ENCODE data around the gene TMEM134. TPM values are rescaled to one million over a fixed set of nuclear protein-coding genes. Genes with fewer than 3 reads are reported as not detected.
A peak's percentile ranks its signal among the peaks of the same experiment; 100 is the strongest.

TMEM134 gene
- total and polyA plus RNA-seq, 9 of the 15 experiments (the other 6 are each of a cell fraction or from before 2014, with no cell fraction given) = 0.63 to 48.4 (median 10.7) TPM

DNA sequence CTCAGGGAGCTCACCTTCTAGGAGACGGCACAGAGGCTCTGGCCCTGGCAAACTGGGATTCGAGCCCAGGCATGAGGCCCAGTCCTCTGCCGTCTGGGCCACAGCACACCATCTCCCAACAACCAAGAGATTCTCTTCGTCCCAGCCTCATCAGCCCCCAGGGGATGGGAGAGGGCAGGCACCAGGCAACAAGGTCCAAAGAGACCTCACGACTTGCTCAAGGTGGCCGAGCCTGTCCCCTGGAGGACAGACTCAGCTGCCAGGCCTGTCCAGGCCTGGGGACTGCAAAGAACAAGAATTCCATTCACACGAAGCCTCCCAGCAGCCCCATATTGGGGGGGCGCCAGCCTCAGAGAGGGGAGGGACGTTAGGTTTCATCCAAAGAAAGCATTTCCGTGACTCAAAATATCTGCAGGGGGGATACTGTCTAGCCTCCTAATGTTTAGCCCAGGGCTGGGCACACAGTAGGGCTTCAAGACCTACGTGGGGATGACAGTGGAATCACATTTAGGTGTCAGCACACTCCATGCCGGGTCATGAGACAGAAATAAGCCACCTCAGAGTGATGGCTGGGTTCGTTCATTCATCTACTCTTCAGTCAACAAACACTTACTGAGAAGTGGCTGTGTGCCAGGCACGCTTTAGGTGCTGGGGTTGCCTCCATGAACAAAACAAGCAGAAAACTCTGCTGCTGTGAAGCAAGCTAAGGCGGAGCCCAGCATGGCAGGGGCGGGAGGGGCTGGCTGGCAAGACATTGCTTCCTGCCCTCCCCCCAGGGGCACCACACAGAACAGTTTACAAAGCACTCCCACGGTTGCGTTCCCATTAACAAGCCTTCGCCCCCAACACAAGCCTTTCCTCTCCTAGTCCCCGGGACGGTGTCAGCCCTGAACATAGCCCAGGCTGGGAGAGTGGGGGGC is 52.4 kb downstream of the TMEM134 start:
- Histone ChIP-seq H3K4me1 (replicated peaks in 1 of 2; ENCODE audit: control insufficient read depth in 2 of 2, insufficient read depth in 2 of 2, low read length in 2 of 2) (peaks cover 19 to 77% of the 10 kb centered on the region in 2 experiments), H4K20me1 (replicated peaks; ENCODE audit: control insufficient read depth, insufficient read depth, low read length) (no peaks in the 10 kb centered on the region; the same call in 1 of the 2 replicates), H3K4me2 (ENCODE audit: insufficient read depth, low read length) (no peak overlapping the region), H2AFZ (ENCODE audit: low read depth, low read length) (no peak overlapping the region), H3K9me3 (replicated peaks; ENCODE audit: control insufficient read depth, insufficient read depth, low read depth, low read length) (no peaks in the 10 kb centered on the region), H3K36me3 (ENCODE audit: control insufficient read depth, insufficient read depth, low read length) (no peaks in the 10 kb centered on the region), H3K4me3 (no peak overlapping the region), H3K9ac (ENCODE audit: insufficient read depth in 1 of 2, low read depth in 2 of 2, low read length in 2 of 2) (no peak overlapping the region), H3K79me2 (ENCODE audit: control insufficient read depth, insufficient read depth, low read length) (peaks cover 8% of the 10 kb centered on the region; the same call in 1 of the 3 replicates), H3K27ac (ENCODE audit: extremely low read depth, low read depth, low read length) (no peak overlapping the region), H3K9me1 (ENCODE audit: control insufficient read depth, insufficient read depth, low read length) (no peaks in the 10 kb centered on the region), H3K27me3 (ENCODE audit: control insufficient read depth in 2 of 2, insufficient read depth in 2 of 2, low read length in 2 of 2) (no peaks in the 10 kb centered on the region)
- no TSS peak for BruUV-seq (replicated peaks)
- ChIA-PET POLR2A (interaction anchor here (0.7 to 2.3 kb wide), 4 partner anchors 8 to 622 kb away, joined by 3 to 8 read pairs (median 5); partner anchors contain the start of gene PPP1CA), CTCF (ENCODE audit: low intra/inter-chr PET ratio) (no interaction called here)
- 40% methylated on average over 21 of the region's 21 CpGs for WGBS (ENCODE audit: insufficient coverage, low coverage, missing lambda C conversion rate)
- intact Hi-C loops (cut with micrococcal nuclease) (no loop called here), in situ Hi-C loops (cut with MboI) (no loop called here)
- FAIRE-seq (peak; percentile 69), ATAC-seq (no peak), DNase-seq (ENCODE audit: extremely low read depth in 1 of 4, low spot score in 3 of 4) (no peak)
- peak; percentile 32; the same call in 1 of the 2 replicates for TF ChIP-seq ZNF740 (CRISPR knock-in tag; IDR thresholded peaks at IDR 0.05)
- TF ChIP-seq ZNF740 (tag; IDR thresholded peaks at IDR 0.05) = no peak
- TF ChIP-seq, protein P1, sequence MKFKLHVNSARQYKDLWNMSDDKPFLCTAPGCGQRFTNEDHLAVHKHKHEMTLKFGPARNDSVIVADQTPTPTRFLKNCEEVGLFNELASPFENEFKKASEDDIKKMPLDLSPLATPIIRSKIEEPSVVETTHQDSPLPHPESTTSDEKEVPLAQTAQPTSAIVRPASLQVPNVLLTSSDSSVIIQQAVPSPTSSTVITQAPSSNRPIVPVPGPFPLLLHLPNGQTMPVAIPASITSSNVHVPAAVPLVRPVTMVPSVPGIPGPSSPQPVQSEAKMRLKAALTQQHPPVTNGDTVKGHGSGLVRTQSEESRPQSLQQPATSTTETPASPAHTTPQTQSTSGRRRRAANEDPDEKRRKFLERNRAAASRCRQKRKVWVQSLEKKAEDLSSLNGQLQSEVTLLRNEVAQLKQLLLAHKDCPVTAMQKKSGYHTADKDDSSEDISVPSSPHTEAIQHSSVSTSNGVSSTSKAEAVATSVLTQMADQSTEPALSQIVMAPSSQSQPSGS (CRISPR knock-in tag; IDR thresholded peaks at IDR 0.05) = no peak
- TF ChIP-seq ZKSCAN1 (IDR thresholded peaks at IDR 0.05; ENCODE audit: low read depth, low read length) = peak; percentile 96
- TF ChIP-seq MYNN (IDR thresholded peaks at IDR 0.05) = no peak
- TF ChIP-seq MYNN (CRISPR knock-in tag; IDR thresholded peaks at IDR 0.05) = no peak
- TF ChIP-seq SMARCB1 (IDR thresholded peaks at IDR 0.05; ENCODE audit: insufficient read length, low read depth) = no peak
- TF ChIP-seq POLR2G (IDR thresholded peaks at IDR 0.05; ENCODE audit: low read depth, low read length) = 0 out of 2 replicates have a peak, but pooled peaks have one; percentile 27
- TF ChIP-seq MECOM (CRISPR knock-in tag; IDR thresholded peaks at IDR 0.05) = no peak
- peak; percentile 68 for TF ChIP-seq NFIC (IDR thresholded peaks at IDR 0.05)
- TF ChIP-seq SRSF9 (IDR thresholded peaks at IDR 0.05; ENCODE audit: borderline replicate concordance, low read depth, low read length) = no peak
- no peak for TF ChIP-seq KLF6 (CRISPR knock-in tag; IDR thresholded peaks at IDR 0.05; ENCODE audit: borderline replicate concordance)
- TF ChIP-seq SMARCA5 (IDR thresholded peaks at IDR 0.05) = no peak
- TF ChIP-seq TAF15 (IDR thresholded peaks at IDR 0.05; ENCODE audit: low read depth, low read length) = no peak

Measured in K562 (cell line).